ENCODE measurements around the gene FCHO1.
"Not testable (repeated sequence)": the region's sequence is repeated elsewhere in the genome, so short reads cannot be mapped to it uniquely, and the experiment has no call there.

Gene FCHO1

DNA sequence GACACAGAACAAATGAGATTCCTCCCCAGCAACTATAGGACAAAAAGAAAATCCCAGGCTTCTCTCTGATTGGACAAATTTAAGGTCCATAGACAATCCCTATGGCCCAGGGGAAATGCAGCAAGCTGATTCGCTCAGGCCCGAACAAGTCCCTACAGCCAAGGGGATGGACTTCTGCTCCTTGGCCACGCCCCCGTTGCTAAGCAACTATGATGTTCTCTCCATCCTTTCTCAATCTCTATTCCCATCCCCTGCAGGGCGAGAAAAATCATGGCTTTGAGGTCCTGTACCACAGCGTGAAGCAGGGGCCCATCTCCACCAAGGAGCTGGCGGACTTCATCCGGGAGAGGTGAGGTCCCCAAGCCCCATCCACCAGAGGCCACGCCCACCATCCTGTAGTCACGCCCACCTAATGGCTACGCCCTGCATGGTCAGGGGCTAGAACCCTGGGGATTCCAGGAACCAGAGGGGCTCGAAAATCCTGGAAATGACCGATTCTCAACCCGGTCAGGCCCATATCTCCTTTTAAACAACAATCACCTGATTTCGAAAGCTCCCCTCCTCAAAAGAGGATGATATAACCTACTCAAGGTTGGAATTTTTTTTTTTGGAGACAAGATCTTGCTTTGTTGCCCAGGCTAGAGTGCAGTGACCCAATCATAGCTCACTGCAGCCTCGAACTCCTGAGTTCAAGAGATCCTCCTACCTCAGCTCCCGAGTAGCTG, 11.4 kb downstream of the FCHO1 start:
- DNase-seq (ENCODE audit: low read depth in 2 of 2): no peak

- no peak for DNase-seq (ENCODE audit: low read depth in 2 of 2)
These were observed 13.1 kb downstream of the FCHO1 start for GRCh38 chr19:17764348-17764747.

- no peak for DNase-seq (ENCODE audit: low read depth in 2 of 2)
These were observed 13.9 kb downstream of the FCHO1 start for GRCh38 chr19:17765069-17765618.

DNA sequence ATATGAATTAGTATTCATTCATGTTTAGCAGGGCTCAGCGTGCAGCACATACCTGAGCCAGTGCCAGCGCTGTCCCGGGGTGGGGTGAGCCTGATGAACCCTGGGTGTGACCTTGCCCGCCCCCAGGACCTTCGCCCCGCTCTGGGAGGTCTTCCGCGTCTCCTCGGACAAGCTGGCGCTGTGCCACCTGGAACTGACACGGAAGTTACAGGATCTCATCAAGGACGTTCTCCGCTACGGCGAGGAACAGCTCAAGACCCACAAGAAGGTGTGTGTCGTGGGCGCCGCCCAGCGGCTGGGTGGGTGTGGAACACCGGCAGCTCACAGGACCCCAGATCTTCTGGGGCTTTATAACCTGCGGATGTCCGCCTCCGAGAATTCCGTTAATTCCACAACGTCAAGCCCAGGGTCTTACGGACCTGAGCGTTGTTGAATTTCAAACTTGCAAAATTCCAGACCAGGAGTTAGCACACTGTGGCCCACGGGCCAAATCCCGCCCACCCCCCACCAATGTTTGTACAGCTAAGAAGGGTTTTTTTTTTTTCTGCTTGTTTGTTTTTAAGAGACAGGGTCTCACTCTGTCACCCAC, 15.4 kb downstream of the FCHO1 start:
- DNase-seq (ENCODE audit: low read depth in 2 of 2): no peak

GRCh38 chr19:17767559-17767958, 16.3 kb downstream of the FCHO1 start:
- no peak for DNase-seq (ENCODE audit: low read depth in 2 of 2)

GRCh38 chr19:17770613-17771012, 19.3 kb downstream of the FCHO1 start:
- DNase-seq (ENCODE audit: low read depth in 2 of 2): no peak

DNA sequence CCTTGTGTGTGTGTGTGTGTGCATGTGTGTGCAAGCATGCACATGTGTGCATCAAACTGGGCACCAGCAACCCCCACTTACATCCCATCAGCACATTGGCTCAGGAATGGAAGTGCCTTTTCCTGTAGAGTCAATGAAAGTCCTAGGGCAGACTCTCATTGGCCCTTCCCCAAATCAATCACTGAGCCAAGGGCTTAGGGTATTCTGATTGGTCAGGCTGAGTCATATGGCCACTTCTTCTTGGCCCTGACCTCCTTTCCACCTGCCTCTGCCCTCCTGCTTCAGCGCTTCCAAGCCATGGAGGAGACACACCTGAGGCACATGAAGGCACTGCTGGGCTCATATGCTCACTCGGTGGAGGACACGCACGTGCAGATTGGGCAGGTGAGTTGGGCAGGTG, 20.9 kb downstream of the FCHO1 start:
- DNase-seq (ENCODE audit: low read depth in 2 of 2): no peak

DNA sequence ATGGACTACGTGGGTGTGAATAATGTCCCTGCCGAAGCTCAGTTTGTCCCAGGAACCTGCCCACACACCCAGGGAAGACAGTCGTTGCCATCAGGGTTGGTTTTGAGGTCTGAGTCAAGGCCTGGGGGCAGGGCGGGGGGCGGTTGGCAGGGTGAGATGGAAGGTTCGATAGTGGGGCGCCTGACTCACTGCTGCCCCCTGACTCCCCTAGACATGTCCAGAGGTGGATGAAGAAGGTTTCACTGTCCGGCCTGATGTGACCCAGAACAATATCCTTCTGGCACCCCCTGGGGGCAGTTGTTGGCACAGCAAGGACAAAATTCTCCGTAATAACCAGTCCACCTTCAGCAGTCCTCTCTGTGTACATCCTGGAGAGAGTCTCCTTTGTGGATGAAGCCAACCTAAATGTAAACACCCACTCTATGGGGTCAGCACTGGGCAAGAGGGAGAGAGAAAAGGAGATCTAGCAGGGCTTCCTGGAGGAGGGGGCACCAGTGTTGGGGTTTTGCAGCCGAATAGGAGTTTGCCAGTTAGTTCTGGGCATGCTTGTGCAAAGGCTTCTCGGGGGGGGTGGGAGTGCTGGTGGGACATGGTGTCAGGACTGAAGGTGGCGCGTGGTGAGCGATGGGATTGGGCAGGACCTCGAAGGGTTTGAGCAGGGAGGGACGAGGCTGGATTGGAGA, 24.1 kb downstream of the FCHO1 start:
- DNase-seq (ENCODE audit: low read depth in 2 of 2): no peak

GRCh38 chr19:17775991-17776803, 24.9 kb downstream of the FCHO1 start:
- DNase-seq (ENCODE audit: low read depth in 2 of 2): no peak

DNA sequence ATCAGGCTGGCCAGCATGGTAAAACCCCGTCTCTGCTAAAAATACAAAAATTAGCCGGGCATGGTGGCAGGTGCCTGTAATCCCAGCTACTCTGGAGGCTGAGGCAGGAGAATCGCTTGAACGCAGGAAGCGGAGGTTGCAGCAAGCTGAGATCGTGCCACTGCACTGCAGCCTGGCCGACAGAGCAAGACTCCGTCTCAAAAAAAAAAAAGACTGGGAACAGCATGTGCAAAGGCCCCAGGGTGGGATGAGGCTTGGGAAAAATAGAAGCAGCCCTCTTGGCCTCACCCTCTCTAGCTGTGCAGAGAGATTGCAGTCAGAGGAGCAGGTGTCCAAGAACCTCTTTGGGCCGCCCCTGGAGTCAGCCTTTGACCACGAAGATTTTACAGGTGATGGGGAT, 26.6 kb downstream of the FCHO1 start:
- DNase-seq (ENCODE audit: low read depth in 2 of 2): not testable (repeated sequence)

DNA sequence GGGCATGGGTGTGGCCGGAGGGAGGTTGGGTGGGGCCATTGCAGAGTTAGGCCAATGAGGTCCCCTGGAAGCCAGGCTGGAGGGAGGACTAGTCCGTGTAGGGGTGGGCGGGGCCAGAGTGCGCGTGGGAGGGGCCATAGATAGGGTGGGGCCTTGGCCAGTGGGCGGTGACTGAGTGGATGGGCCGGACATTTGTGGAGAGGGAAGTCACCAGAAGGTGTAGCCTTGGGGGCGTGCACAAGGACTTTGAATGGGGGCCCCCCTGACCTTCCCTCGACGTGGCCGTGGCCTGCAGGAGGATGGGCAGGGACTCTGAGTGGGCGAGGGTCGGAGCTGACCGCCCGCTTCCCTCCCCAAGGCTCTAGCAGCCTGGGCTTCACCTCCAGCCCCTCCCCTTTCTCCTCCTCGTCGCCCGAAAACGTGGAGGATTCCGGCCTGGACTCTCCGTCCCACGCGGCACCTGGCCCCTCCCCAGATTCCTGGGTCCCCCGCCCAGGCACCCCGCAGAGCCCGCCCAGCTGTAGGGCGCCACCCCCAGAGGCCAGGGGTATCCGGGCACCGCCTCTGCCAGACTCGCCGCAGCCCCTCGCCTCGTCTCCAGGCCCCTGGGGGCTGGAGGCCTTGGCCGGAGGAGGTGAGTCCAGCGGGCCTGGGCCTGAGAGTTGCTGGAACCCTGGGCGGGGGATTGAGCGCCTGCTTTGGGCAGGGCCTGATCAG, 27.1 kb downstream of the FCHO1 start:
- no peak for DNase-seq (ENCODE audit: low read depth in 2 of 2)

- DNase-seq (ENCODE audit: low read depth in 2 of 2): no peak
These were observed 28.0 kb downstream of the FCHO1 start for GRCh38 chr19:17778968-17779929.

DNA sequence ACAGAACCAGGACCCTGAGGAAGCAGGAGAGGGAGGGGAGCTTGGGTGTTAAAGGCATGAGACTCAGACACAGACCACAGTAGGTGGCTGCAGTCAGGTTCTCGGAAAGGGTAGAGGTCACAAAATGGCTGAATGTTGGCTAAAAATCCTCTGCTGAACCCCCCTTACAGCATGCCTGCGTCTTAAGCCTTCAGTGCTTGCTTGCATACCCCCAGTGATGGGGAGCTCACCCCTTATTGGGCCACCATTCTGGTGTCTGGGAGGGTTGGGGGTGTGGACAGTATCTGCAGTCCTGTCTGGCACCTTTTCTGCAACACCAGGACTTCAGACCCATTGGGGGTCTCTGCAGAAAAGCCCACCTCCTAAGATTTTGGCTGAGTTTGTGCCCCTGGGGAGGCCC, 29.5 kb downstream of the FCHO1 start:
- no peak for DNase-seq (ENCODE audit: low read depth in 2 of 2)

DNA sequence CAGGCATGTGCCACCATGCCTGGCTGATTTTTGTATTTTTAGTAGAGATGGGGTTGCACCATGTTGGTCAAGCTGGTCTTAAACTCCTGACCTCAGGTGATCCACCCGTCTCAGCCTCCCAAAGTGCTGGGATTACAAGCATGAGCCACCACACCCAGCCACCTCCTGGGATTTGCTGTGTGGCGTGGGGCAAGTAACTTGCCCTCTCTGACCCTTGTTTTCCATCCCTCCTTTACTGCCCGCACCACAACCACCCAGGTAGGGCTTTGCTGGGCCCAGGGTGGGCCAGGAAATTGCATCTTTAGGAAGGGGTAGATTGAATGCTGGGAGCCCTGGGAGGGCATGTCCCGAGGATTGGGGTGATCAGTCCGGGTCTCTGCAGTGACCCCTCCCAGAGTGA, 32.4 kb downstream of the FCHO1 start:
- not testable (repeated sequence) for DNase-seq (ENCODE audit: low read depth in 2 of 2)

DNA sequence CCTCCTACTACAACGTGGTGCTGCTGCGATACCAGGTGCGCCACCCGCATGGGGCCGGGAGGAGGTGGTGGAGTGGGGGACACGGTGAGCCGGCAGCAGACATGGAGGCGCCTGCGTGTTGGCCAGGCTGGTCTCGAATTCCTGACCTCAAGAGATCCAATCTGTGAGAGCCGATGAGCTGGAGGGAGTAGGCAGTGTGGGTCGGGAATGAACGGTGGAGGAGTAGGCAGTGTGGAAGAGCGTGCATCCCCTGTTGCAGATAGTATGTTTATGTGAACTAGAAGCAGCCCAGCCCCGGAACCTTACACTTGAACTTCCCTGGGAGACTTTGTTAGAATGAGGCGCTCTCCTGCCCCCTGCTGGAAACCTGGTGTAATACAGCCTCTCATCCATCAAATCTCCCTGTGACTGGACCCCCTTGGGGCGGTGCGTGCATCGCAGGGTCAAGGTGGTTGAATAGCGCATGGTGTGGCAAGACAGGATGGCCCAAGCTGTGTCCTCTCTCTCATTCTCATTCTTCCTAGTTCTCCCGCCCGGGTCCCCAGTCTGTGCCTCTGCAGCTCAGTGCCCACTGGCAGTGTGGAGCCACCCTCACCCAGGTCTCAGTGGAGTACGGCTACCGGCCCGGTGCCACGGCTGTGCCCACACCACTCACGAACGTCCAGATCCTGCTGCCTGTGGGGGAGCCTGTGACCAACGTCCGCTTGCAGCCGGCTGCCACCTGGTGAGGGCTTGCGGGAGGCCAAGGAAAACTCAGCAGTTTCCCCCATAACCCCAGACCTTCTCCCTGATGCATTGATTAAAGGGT, 33.1 kb downstream of the FCHO1 start:
- peak; percentile 32 to 43 for DNase-seq (ENCODE audit: low read depth in 2 of 2)

DNA sequence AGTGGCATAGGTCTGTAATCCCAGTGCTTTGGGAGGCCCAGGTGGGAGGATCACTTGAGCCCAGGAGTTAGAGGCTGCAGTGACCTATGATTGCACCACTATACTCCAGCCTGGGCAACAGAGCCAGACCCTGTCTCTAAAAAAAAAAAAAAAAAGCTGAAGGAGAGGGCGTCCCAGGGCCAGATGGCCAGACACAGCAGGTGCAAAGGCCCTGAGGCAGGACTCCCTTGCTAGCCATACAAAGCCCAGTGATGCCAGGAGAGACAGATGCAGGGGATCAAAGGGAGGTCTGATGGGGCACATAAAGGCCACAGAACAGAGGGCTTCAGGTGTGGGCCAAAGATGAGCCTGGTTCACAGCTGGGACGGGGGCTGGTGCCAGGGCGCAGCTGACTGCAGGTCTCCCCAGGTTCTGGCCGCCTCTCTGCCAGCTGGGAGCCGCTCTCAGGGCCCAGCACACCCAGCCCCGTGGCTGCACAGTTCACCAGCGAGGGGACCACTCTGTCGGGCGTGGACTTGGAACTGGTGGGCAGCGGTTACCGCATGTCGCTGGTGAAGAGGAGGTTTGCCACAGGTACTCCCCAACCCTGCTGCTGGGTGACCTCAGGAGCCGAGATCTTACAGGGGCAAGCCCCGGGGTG, 36.1 kb downstream of the FCHO1 start:
- no peak for DNase-seq (ENCODE audit: low read depth in 2 of 2)

GRCh38 chr19:17788632-17789031, 37.4 kb downstream of the FCHO1 start:
- DNase-seq (ENCODE audit: low read depth in 2 of 2): no peak

DNA sequence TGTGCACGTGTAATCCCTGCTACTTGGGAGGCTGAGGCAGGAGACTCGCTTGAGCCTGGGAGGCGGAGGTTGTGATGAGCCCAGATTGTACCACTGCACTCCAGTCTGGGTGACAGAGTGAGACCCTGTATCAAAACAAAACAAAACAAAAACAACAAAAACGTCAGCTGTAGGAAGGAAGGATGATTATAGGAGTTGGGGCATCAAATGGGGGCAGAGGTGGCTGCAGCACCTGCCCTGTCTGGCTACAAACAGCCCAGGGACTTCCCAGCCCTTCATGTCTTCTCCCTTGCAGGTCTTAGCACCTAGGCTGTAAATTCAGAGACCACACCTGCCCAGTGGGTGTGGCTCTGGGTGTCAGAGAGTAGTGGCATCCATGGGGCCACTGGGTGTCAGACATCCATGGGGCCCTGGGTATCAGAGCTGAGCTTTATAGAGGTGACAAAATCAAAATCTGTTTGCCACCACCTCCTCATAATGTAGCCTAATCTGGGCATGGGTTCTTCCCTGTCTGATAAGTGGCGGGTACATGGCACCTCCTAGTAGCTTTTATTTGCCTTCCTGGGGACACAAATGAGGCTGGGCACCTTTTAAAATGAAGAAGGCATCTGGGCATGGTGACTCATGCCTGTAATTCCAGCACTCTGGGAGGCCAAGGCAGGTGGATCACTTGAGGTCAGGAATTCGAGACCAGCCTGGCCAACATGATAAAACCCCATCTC, 38.9 kb downstream of the FCHO1 start:
- DNase-seq (ENCODE audit: low read depth in 2 of 2): no peak
